ENCODE results near the gene CCDC142.

Gene CCDC142

GRCh38 chr2:74482801-74483674, at the start of gene CCDC142, which contains the start of gene TTC31:
Gene CCDC142, minus strand, starts transcription at chr2:74482998. Its CDS starts 161 bp downstream, at chr2:74482837.
Gene TTC31, plus strand, starts transcription at chr2:74483081. Its CDS starts 15 bp downstream, at chr2:74483096.
- peak; percentile 86 for DNase-seq

- no peak for DNase-seq
Measured at GRCh38 chr2:74532222-74532621, 49.4 kb upstream of the CCDC142 start.

- no peak for DNase-seq
Measured at GRCh38 chr2:74531666-74532065, 48.9 kb upstream of the CCDC142 start.

- no peak for DNase-seq
Measured at GRCh38 chr2:74530239-74531187, 47.7 kb upstream of the CCDC142 start.

- DNase-seq, result peak; percentile 93
Measured at GRCh38 chr2:74529357-74530238, 46.8 kb upstream of the CCDC142 start, which contains the start of the genes AUP1 and HTRA2. Gene AUP1, minus strand, starts transcription at chr2:74529706. Its CDS starts 77 bp downstream, at chr2:74529629. Gene HTRA2, plus strand, starts transcription at chr2:74529933. Its CDS starts 74 bp downstream, at chr2:74530007.

- no peak for DNase-seq
Measured at GRCh38 chr2:74528600-74529356, 46.0 kb upstream of the CCDC142 start.

- no peak for DNase-seq
Measured at GRCh38 chr2:74527741-74528140, 44.9 kb upstream of the CCDC142 start.

- no peak for DNase-seq
Measured at GRCh38 chr2:74526649-74527230, 43.9 kb upstream of the CCDC142 start.

- no peak for DNase-seq
Measured at GRCh38 chr2:74525717-74526648, 43.2 kb upstream of the CCDC142 start, which contains the start of gene DQX1. Gene DQX1, minus strand, starts transcription at chr2:74526231. Its CDS starts 502 bp downstream, at chr2:74525729.

GRCh38 chr2:74524955-74525716, 42.3 kb upstream of the CCDC142 start:
- no peak for DNase-seq

GRCh38 chr2:74524005-74524404, 41.2 kb upstream of the CCDC142 start:
- DNase-seq, result no peak

- DNase-seq, result no peak
Measured at GRCh38 chr2:74522516-74522915, 39.7 kb upstream of the CCDC142 start.

GRCh38 chr2:74516650-74517049, 33.9 kb upstream of the CCDC142 start:
- no peak for DNase-seq

GRCh38 chr2:74515981-74516633, 33.3 kb upstream of the CCDC142 start:
- peak; percentile 24 for DNase-seq

- DNase-seq, result no peak
Measured at GRCh38 chr2:74515271-74515980, 32.6 kb upstream of the CCDC142 start.

GRCh38 chr2:74514368-74515270, 31.8 kb upstream of the CCDC142 start, which contains the start of gene TLX2:
Gene TLX2, plus strand, starts transcription at chr2:74514450. Its CDS starts 357 bp downstream, at chr2:74514807.
- no peak for DNase-seq
